ENCODE results near the gene PKMYT1. TPM values are rescaled to one million over a fixed set of nuclear protein-coding genes. Genes with fewer than 3 reads are reported as not detected.

Gene PKMYT1
- total and polyA plus RNA-seq, 2 of the 4 experiments (the other 2 are of a cell fraction) = 1.8 to 14.9 TPM

DNA sequence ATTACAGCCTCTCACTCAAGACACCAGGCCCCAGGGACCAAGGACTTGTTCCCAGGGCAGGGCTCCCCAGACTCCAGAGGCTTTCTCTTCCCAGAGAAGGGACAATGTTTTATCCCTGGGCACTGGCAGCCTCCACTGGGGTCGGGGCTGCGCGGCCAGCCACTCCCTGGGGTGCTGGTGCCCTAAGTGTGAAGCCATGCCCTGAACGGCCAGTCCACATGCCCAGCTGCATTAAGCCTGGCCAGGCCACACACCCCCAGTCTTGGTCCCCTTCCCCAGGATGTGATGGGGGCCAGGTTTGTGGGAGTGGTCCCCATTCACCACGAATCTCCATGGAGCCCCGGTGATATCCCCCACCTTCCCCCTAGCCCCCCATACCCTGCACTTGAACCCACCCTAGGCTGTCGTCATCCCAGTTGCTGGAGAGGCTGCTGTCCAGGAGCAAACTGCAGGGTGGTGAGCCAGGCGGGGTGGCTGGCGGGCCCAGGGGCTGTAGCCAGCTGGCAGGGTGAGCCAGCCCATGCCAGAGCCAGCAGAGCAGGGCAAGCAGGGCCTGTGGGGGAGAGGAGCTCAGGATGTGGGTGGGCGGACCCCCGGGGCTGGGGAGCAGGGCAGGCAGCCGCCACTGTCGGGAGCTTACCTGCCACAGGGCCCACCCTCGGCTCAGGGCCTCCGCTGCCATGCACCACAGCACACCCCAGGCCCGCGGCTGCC, 6.5 kb downstream of the PKMYT1 start:
- Histone ChIP-seq H3K27me3 (ENCODE audit: control insufficient read depth, insufficient read depth, low read length) (no peaks in the 10 kb centered on the region), H4K5ac (ENCODE audit: low read depth, low read length) (no peak overlapping the region), H3K79me1 (ENCODE audit: low read depth in 1 of 2, low read length in 2 of 2) (peaks cover 11 to 27% of the 10 kb centered on the region in 2 experiments), H3K4me3 (ENCODE audit: insufficient read depth, low read depth, low read length) (no peak overlapping the region), H3K4ac (ENCODE audit: low read depth, low read length) (no peak overlapping the region), H2BK5ac (ENCODE audit: low read depth, low read length, poor library complexity, severe bottlenecking) (no peak overlapping the region), H4K8ac (ENCODE audit: low read depth in 2 of 2, low read length in 2 of 2) (no peak overlapping the region), H3K18ac (ENCODE audit: low read depth, low read length) (no peak overlapping the region), H3K9ac (ENCODE audit: low read depth, low read length) (no peak overlapping the region), H3K14ac (replicated peaks; ENCODE audit: low read depth, low read length) (no peak overlapping the region), H3K9me3 (ENCODE audit: control insufficient read depth, insufficient read depth, low read length) (no peaks in the 10 kb centered on the region), H4K20me1 (ENCODE audit: insufficient read depth, low read length) (peaks cover 20% of the 10 kb centered on the region), H3K36me3 (ENCODE audit: control insufficient read depth, insufficient read depth, low read length) (peaks cover 2% of the 10 kb centered on the region; the same call in 1 of the 2 replicates), H3K23ac (ENCODE audit: low read depth, low read length) (no peak overlapping the region), H4K91ac (ENCODE audit: insufficient read depth, low read depth, low read length) (no peak overlapping the region), H3K27ac (ENCODE audit: insufficient read depth, low read length) (no peak overlapping the region), H3K4me1 (ENCODE audit: control insufficient read depth, insufficient read depth, low read length) (0 out of 2 replicates have a peak, but pooled peaks cover 2% of the 10 kb centered on the region), H3K4me2 (ENCODE audit: low read depth, low read length) (no peak overlapping the region), H2AFZ (replicated peaks; ENCODE audit: low read length, poor library complexity) (no peak overlapping the region), H2BK20ac (ENCODE audit: low read depth, low read length) (no peak overlapping the region), H2BK15ac (ENCODE audit: low read depth, low read length) (no peak overlapping the region), H2AK9ac (replicated peaks; ENCODE audit: low read depth, low read length, poor library complexity) (no peak overlapping the region), H3K9me1 (ENCODE audit: insufficient read depth, low read length) (peaks cover 10% of the 10 kb centered on the region), H2AK5ac (ENCODE audit: low read depth, low read length) (no peak overlapping the region), H2BK120ac (ENCODE audit: low read depth, low read length) (no peak overlapping the region), H3K56ac (ENCODE audit: extremely low read depth, insufficient read depth, low read length) (no peak overlapping the region)
- in situ Hi-C loops (cut with MboI; ENCODE audit: low sequenced_read_pairs) = no loop called here
- no peak for ATAC-seq (ENCODE audit: low read depth)
- ChIA-PET POLR2A (ENCODE audit: unreplicated experiment) (no interaction called here), CTCF (no interaction called here)
- no TSS peak for BruUV-seq (replicated peaks)
- DNase-seq = no peak
- intact Hi-C loops (cut with micrococcal nuclease) = no loop called here
- WGBS, 2 experiments (ENCODE audit: extremely low coverage in 2 of 2, insufficient read length in 1 of 2) = 80% methylated on average over 10 of the region's 17 CpGs; no CpG with 5 or more reads in 1 of the 2 experiments
- TF ChIP-seq RCOR1 (IDR thresholded peaks at IDR 0.05; ENCODE audit: insufficient replicate concordance, low read length) = no peak
- no peak for TF ChIP-seq MAFK (IDR thresholded peaks at IDR 0.05; ENCODE audit: low read depth, low read length)
- TF ChIP-seq CHD1 (IDR thresholded peaks at IDR 0.05; ENCODE audit: low read depth, low read length) = no peak
- TF ChIP-seq BHLHE40 (IDR thresholded peaks at IDR 0.05; ENCODE audit: low read depth, low read length) = no peak
- TF ChIP-seq POLR2A (IDR thresholded peaks at IDR 0.05; ENCODE audit: low read depth, low read length) = no peak
- no peak for TF ChIP-seq USF2 (IDR thresholded peaks at IDR 0.05; ENCODE audit: low read depth, low read length)
- no peak for TF ChIP-seq RAD21 (IDR thresholded peaks at IDR 0.05; ENCODE audit: low read length)
- dilution Hi-C loops (cut with HindIII; ENCODE audit: low sequenced_read_pairs, unreplicated experiment) = no loop called here
